Liver (tissue), 9 donors: ENCODE data around the gene GOLGA7B. TPM values are rescaled to one million over a fixed set of nuclear protein-coding genes. Genes with fewer than 3 reads are reported as not detected.

Source experiments
- DNase-seq: peaks from one replicate; pipeline ENCODE4 v3.0.0-alpha.2; 2017; ENCODE audit warnings: low spot score
- H3K27ac ChIP-seq, 2 donors: one replicate each; pipeline ENCODE4 v1.7.0; 2013; ENCODE audit warnings: inconsistent platforms in 2 of 2, low read length in 2 of 2, control low read depth in 1 of 2, low read depth in 1 of 2, mild to moderate bottlenecking in 1 of 2
- H3K27me3 ChIP-seq, 4 donors: one replicate each; pipeline versions ENCODE4 v1.6.1 to v1.7.0; 2013; ENCODE audit warnings: low read length in 3 of 4, inconsistent platforms in 1 of 4, mild to moderate bottlenecking in 1 of 4, moderate library complexity in 1 of 4; ENCODE audit not compliant: control insufficient read depth in 4 of 4, insufficient read depth in 4 of 4
- H3K36me3 ChIP-seq, 4 donors: one replicate each; pipeline versions ENCODE4 v1.6.1 to v1.7.0; 2013; ENCODE audit warnings: low read length in 3 of 4, mild to moderate bottlenecking in 3 of 4, low read depth in 1 of 4, moderate library complexity in 1 of 4; ENCODE audit not compliant: control insufficient read depth in 4 of 4, insufficient read depth in 3 of 4
- H3K4me1 ChIP-seq, 4 donors: one replicate each; pipeline versions ENCODE4 v1.6.1 to v1.7.0; 2013; ENCODE audit warnings: low read length in 3 of 4, mild to moderate bottlenecking in 3 of 4, moderate library complexity in 1 of 4; ENCODE audit not compliant: control insufficient read depth in 4 of 4, insufficient read depth in 4 of 4
- H3K4me3 ChIP-seq, 3 donors: one replicate each; pipeline versions ENCODE4 v1.6.1 to v1.7.0; 2013; ENCODE audit warnings: low read length in 3 of 3, control low read depth in 1 of 3, low read depth in 1 of 3, mild to moderate bottlenecking in 1 of 3
- H3K9ac ChIP-seq, 2 donors: one replicate each; pipeline ENCODE4 v1.7.0; 2013; ENCODE audit warnings: low read length in 2 of 2, mild to moderate bottlenecking in 2 of 2, moderate library complexity in 2 of 2, control low read depth in 1 of 2, low read depth in 1 of 2
- H3K9me3 ChIP-seq, 4 donors: one replicate each; pipeline versions ENCODE4 v1.6.1 to v1.7.0; 2013; ENCODE audit warnings: low read length in 3 of 4; ENCODE audit not compliant: control insufficient read depth in 4 of 4
- EGR1 ChIP-seq, 2 donors: IDR thresholded peaks; 2 replicates each; pipeline ENCODE4 v1.6.1; 2016 to 2018; ENCODE audit warnings: antibody characterized with exemption in 2 of 2, low read depth in 2 of 2
- FOXA1 ChIP-seq: IDR thresholded peaks from 2 replicates; pipeline ENCODE4 v1.6.1; 2016; ENCODE audit warnings: antibody characterized with exemption
- FOXA2 ChIP-seq: IDR thresholded peaks from 2 replicates; pipeline ENCODE4 v1.6.1; 2016; ENCODE audit warnings: antibody characterized with exemption
- GABPA ChIP-seq, 2 donors: IDR thresholded peaks in 1 of 2; conservative IDR thresholded peaks in 1 of 2; 2 replicates each; pipeline ENCODE4 v1.6.1; 2016; ENCODE audit warnings: antibody characterized with exemption in 2 of 2, mild to moderate bottlenecking in 1 of 2, moderate library complexity in 1 of 2
- HNF4A ChIP-seq, 2 donors: conservative IDR thresholded peaks; 2 replicates each; pipeline ENCODE4 v1.6.1; 2016; ENCODE audit warnings: antibody characterized with exemption in 2 of 2, mild to moderate bottlenecking in 2 of 2
- HNF4G ChIP-seq: IDR thresholded peaks from 2 replicates; pipeline ENCODE4 v1.6.1; 2016; ENCODE audit warnings: antibody characterized with exemption
- JUND ChIP-seq, 2 donors: IDR thresholded peaks; 2 replicates each; pipeline ENCODE4 v1.6.1; 2016; ENCODE audit warnings: antibody characterized with exemption in 2 of 2
- NR2F2 ChIP-seq: IDR thresholded peaks from 2 replicates; pipeline ENCODE4 v1.6.1; 2016; ENCODE audit warnings: antibody characterized with exemption
- RAD21 ChIP-seq, 2 donors: IDR thresholded peaks; 2 replicates each; pipeline ENCODE4 v1.6.1; 2016; ENCODE audit warnings: antibody characterized with exemption in 2 of 2, mild to moderate bottlenecking in 2 of 2
- RXRA ChIP-seq, 2 donors: IDR thresholded peaks; 2 replicates each; pipeline ENCODE4 v1.6.1; 2017 to 2018; ENCODE audit warnings: antibody characterized with exemption in 2 of 2, mild to moderate bottlenecking in 1 of 2
- SP1 ChIP-seq: IDR thresholded peaks from 2 replicates; pipeline ENCODE4 v1.6.1; 2018; ENCODE audit warnings: antibody characterized with exemption, mild to moderate bottlenecking
- TAF1 ChIP-seq: conservative IDR thresholded peaks from 2 replicates; pipeline ENCODE4 v1.6.1; 2016; ENCODE audit warnings: antibody characterized with exemption, mild to moderate bottlenecking
- YY1 ChIP-seq: IDR thresholded peaks from 2 replicates; pipeline ENCODE4 v1.6.1; 2016; ENCODE audit warnings: antibody characterized with exemption, mild to moderate bottlenecking
- WGBS: extraction: QIAGEN DNeasy Blood & Tissue Kit; methylation state at CpG from one replicate; pipeline ENCODE4 v1.1.7; 2013; 5-methylcytosine and 5-hydroxymethylcytosine counted together
- polyA plus RNA-seq, 2 donors: library from polyadenylated mRNA; stranded (reverse) in 1 of 2; unstranded in 1 of 2; fragments of 200-250 nt in 1 of 2; fragments of >200 nt in 1 of 2; fragmentation: Nextera tagmentation in 1 of 2; extraction: Ambion mirVana in 1 of 2; gene quantifications; one replicate each; pipeline versions ENCODE4 v1.2.1 to v1.2.3, GENCODE V29; 2013 to 2015
- total RNA-seq, 2 donors: library from RNA; depleted of rRNA; stranded (reverse); fragments of >200 nt; gene quantifications; one replicate each; pipeline ENCODE4 v1.2.3, GENCODE V29; 2014
- TF ChIP-seq, protein P1 (sequence below): IDR thresholded peaks from 2 replicates; pipeline ENCODE4 v1.6.1; 2016; ENCODE audit warnings: antibody characterized with exemption
- TF ChIP-seq, protein P2 (sequence below): fragments of 150-350 bp; IDR thresholded peaks from 2 replicates; pipeline ENCODE4 v1.5.1; 2017; ENCODE audit warnings: improper control_type of control experiment, low read depth, low read length; ENCODE audit not compliant: missing input control
- TF ChIP-seq, protein P3 (sequence below): IDR thresholded peaks from 2 replicates; pipeline ENCODE4 v1.6.1; 2016; ENCODE audit warnings: antibody characterized with exemption
- TF ChIP-seq, protein P4 (sequence below): IDR thresholded peaks from 2 replicates; pipeline ENCODE4 v1.6.1; 2016; ENCODE audit warnings: antibody characterized with exemption
- TF ChIP-seq, protein P5 (sequence below): IDR thresholded peaks from 2 replicates; pipeline ENCODE4 v1.6.1; 2016; ENCODE audit warnings: antibody characterized with exemption, mild to moderate bottlenecking
- donor health status: healthy.
- donor health status: healthy.
- donor health status: healthy.
- donor health status: healthy.
- donor health status: healthy.

The GOLGA7B gene
- total and polyA plus RNA-seq, 4 donors, result 0.05 to 0.63 (median 0.40) TPM

DNA sequence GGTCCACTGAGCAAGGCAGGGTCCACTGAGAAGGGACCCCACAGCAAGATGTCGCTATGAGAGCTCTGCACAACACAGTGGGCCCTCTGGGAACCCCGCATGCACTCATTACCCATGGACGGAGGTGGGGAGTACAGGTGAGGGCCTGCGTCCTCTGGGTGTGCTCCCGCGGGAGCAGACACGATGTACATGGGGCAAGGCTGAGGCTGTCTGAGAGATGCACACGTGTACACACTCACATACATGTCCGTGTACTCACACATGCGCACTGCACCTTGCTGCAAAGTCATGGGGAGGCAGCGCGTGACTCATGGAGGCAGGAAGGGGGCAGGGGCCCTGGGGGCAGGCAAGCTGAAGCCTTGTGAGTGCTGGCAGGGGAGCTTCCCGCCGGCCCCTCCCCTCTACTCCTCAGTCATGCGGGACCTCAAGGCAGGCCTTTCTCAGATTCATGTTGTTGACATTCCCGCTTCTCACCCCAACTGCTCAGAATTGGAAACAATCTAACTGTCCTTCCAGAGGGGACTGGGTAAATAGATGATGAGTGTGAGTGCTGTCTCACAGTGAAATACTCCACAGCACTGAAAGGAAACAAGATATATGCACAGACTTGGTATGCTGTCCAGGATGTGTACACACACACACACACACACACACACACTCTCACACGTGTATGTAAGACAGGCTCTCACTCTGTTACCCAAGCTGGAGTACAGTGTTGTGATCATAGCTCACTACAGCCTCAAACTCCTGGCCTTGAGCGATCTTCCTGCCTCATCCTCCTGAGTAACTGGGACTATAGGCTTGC, 40.0 kb downstream of the GOLGA7B start:
- Histone ChIP-seq H3K27ac (no peak overlapping the region), H3K9me3 (no peaks in the 10 kb centered on the region), H3K36me3 (no peaks in the 10 kb centered on the region), H3K4me3 (no peak overlapping the region), H3K9ac (no peak overlapping the region), H3K4me1 (no peaks in the 10 kb centered on the region), H3K27me3 (no peaks in the 10 kb centered on the region)
- DNase-seq, result no peak
- 64% methylated on average over 18 of the region's 18 CpGs for WGBS
- TF ChIP-seq NR2F2 (no peak), SP1 (no peak), YY1 (no peak), FOXA1 (no peak), FOXA2 (no peak), EGR1 (IDR thresholded peaks at IDR 0.05; ENCODE audit: low read depth in 2 of 2) (no peak), TAF1 (no peak), JUND (IDR thresholded peaks at IDR 0.05) (no peak), HNF4G (no peak), GABPA (IDR thresholded peaks at IDR 0.05 in 1 of 2, conservative IDR thresholded peaks at IDR 0.05 in 1 of 2) (no peak), RAD21 (IDR thresholded peaks at IDR 0.05) (no peak), HNF4A (conservative IDR thresholded peaks at IDR 0.05) (no peak), RXRA (IDR thresholded peaks at IDR 0.05) (no peak)
- TF ChIP-seq, protein P1, sequence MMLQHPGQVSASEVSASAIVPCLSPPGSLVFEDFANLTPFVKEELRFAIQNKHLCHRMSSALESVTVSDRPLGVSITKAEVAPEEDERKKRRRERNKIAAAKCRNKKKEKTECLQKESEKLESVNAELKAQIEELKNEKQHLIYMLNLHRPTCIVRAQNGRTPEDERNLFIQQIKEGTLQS, result no peak
- TF ChIP-seq, protein P2, sequence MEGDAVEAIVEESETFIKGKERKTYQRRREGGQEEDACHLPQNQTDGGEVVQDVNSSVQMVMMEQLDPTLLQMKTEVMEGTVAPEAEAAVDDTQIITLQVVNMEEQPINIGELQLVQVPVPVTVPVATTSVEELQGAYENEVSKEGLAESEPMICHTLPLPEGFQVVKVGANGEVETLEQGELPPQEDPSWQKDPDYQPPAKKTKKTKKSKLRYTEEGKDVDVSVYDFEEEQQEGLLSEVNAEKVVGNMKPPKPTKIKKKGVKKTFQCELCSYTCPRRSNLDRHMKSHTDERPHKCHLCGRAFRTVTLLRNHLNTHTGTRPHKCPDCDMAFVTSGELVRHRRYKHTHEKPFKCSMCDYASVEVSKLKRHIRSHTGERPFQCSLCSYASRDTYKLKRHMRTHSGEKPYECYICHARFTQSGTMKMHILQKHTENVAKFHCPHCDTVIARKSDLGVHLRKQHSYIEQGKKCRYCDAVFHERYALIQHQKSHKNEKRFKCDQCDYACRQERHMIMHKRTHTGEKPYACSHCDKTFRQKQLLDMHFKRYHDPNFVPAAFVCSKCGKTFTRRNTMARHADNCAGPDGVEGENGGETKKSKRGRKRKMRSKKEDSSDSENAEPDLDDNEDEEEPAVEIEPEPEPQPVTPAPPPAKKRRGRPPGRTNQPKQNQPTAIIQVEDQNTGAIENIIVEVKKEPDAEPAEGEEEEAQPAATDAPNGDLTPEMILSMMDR, result no peak
- TF ChIP-seq, protein P3, sequence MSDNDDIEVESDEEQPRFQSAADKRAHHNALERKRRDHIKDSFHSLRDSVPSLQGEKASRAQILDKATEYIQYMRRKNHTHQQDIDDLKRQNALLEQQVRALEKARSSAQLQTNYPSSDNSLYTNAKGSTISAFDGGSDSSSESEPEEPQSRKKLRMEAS, result no peak
- TF ChIP-seq, protein P4, sequence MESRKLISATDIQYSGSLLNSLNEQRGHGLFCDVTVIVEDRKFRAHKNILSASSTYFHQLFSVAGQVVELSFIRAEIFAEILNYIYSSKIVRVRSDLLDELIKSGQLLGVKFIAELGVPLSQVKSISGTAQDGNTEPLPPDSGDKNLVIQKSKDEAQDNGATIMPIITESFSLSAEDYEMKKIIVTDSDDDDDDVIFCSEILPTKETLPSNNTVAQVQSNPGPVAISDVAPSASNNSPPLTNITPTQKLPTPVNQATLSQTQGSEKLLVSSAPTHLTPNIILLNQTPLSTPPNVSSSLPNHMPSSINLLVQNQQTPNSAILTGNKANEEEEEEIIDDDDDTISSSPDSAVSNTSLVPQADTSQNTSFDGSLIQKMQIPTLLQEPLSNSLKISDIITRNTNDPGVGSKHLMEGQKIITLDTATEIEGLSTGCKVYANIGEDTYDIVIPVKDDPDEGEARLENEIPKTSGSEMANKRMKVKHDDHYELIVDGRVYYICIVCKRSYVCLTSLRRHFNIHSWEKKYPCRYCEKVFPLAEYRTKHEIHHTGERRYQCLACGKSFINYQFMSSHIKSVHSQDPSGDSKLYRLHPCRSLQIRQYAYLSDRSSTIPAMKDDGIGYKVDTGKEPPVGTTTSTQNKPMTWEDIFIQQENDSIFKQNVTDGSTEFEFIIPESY, result no peak
- TF ChIP-seq, protein P5, sequence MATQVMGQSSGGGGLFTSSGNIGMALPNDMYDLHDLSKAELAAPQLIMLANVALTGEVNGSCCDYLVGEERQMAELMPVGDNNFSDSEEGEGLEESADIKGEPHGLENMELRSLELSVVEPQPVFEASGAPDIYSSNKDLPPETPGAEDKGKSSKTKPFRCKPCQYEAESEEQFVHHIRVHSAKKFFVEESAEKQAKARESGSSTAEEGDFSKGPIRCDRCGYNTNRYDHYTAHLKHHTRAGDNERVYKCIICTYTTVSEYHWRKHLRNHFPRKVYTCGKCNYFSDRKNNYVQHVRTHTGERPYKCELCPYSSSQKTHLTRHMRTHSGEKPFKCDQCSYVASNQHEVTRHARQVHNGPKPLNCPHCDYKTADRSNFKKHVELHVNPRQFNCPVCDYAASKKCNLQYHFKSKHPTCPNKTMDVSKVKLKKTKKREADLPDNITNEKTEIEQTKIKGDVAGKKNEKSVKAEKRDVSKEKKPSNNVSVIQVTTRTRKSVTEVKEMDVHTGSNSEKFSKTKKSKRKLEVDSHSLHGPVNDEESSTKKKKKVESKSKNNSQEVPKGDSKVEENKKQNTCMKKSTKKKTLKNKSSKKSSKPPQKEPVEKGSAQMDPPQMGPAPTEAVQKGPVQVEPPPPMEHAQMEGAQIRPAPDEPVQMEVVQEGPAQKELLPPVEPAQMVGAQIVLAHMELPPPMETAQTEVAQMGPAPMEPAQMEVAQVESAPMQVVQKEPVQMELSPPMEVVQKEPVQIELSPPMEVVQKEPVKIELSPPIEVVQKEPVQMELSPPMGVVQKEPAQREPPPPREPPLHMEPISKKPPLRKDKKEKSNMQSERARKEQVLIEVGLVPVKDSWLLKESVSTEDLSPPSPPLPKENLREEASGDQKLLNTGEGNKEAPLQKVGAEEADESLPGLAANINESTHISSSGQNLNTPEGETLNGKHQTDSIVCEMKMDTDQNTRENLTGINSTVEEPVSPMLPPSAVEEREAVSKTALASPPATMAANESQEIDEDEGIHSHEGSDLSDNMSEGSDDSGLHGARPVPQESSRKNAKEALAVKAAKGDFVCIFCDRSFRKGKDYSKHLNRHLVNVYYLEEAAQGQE, result no peak
